HG02642 (cell line): Measurements from ENCODE around the gene SEZ6L2.
"Not testable (repeated sequence)": the region's sequence is repeated elsewhere in the genome, so short reads cannot be mapped to it uniquely, and the experiment has no call there.

Experiments
- ATAC-seq: cut with Tn5 transposase; IDR thresholded peaks from one replicate; pipeline ENCODE4 v1.9.1; 2021; ENCODE audit warnings: mild to moderate bottlenecking; ENCODE audit not compliant: unreplicated experiment, poor library complexity

The SEZ6L2 gene

GRCh38 chr16:29899516-29900101 lies at the start of gene SEZ6L2:
SEZ6L2 (minus strand) TSS chr16:29899550; CDS start chr16:29899019, 531 bp downstream.
- ATAC-seq = no peak

DNA sequence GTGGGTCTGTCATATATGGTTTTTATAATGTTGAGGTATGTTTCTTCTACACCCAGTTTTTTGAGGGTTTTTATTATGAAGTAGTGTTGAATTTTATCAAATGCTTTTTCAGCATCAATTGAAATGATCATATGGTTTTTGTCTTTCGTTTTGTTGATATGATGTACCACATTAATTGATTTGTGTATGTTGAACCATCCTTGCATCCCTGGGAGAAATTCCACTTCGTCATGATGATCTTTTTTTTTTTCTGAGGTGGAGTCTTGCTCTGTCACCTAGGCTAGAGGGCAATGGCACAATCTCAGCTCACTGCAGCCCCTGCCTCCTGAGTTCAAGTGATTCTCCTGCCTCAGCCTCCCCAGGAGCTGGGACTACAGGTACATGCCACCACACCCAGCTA lies 48.5 kb upstream of the SEZ6L2 start:
- ATAC-seq = no peak

DNA sequence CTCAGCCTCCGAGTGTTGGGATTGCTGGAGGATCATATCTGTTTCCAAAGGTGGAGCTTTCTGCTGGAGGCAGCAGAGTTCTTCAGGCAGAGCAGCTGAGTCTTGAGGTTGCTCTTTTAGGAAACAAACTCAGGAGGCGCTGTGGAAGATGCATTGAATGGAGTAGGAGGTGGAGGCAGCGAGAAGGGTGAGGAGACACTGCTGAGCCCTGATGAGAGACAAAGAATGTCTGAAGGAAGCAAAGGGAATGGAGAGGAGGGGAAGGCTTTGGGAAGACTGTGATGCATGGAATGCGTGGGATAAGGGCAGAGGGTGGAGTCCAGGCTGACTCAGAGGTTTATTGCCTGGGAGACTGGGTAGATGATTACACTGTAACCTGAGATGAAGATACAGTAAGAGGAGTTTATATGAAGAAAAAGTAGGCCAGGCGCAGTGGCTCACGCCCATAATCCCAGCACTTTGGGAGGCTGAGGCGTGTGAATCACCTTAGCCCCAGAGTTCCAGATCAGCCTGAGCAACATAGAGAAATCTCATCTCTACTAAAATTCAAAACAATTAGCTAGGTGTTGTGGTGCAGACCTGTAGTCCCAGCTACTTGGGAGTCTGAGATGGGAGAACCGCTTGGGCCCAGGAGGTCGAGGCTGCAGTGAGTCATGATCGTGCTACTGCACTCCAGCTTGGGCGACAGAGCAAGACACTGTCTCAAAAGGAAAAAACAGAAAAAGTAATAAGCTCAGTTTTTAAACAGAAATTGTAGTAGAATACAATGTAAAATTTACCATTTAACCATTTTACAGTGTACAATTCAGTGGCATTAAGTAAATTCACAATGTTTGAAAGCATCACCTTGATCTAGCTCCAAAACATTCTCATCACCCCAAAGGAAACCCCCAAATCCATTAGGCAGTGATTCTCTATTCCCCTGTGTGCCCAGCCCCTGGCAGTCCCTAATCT lies 44.8 kb upstream of the SEZ6L2 start:
- ATAC-seq = no peak

GRCh38 chr16:29940656-29941055 lies 41.3 kb upstream of the SEZ6L2 start:
- ATAC-seq = no peak

DNA sequence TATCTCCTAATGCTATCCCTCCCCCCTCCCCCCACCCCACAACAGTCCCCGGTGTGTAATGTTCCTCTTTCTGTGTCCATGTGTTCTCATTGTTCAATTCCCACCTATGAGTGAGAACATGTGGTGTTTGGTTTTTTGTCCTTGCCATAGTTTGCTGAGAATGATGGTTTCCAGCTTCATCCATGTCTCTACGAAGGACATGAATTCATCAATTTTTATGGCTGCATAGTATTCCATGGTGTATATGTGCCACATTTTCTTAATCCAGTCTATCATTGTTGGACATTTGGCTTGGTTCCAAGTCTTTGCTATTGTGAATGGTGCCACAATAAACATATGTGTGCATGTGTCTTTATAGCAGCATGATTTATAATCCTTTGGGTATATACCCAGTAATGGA lies 32.4 kb upstream of the SEZ6L2 start:
- not testable (repeated sequence) for ATAC-seq

DNA sequence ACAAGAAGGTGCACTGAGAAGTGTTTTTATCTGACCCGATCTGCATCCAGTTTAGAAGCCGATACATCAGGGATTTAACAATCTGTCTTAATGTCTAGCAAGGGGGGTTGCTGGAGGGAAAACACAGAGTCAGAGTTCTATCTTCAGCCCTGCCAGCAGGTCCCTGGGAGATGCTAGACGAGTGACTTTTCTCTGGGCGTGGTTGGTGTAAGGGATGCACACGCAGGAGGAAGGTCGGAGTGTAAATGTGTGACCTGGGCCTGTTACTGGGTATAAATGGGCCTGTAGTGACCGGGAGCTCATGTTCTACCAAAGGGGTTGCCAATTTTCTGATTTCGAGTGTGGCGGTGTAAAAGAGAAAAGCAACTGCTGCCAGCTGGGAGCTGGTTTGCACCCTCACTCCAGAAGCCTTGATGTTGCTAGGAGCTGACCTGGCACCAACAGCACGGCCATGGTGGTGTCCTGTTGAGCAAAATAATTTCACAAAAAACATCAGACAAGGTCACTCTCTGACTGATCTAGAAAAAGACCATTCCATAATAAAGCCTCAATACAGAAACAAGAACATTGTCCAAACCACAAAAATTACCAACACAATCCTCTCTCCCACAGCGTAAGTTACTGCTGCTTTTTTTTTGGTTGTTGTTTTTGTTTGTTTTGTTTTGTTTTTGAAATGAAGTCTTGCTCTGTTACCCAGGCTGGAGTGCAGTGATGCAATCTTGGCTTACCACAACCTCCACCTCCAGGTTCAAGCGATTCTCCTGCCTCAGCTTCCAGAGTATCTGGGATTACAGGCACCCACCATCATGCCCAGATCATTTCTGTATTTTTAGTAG lies 27.9 kb upstream of the SEZ6L2 start:
- no peak for ATAC-seq

DNA sequence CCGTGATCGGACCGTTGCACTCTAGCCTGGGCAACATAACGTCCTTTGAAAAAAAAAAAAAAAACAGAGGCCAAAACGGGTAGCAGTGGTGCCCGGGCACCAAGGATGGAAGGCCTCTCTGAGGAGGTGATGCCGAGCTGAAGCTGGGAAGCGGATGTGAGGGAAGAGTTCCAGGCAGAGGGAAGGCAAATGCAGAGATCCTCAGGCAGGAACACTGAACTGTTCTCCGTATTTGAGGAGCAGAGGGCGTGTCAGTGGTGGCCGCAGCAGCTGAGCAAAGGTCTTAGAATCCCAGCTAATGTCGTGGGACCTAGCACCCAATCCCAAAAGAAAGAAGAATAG lies 27.3 kb upstream of the SEZ6L2 start:
- ATAC-seq = peak; percentile 1

- peak; percentile 85 for ATAC-seq
Observed at GRCh38 chr16:29925781-29926710, 26.7 kb upstream of the SEZ6L2 start, which contains the start of gene KCTD13. KCTD13 (minus strand) TSS chr16:29926226; CDS start chr16:29926033, 193 bp downstream.

- ATAC-seq = no peak
Observed at GRCh38 chr16:29925105-29925756, 25.9 kb upstream of the SEZ6L2 start.

GRCh38 chr16:29922986-29923501 lies 23.7 kb upstream of the SEZ6L2 start:
- ATAC-seq = no peak

DNA sequence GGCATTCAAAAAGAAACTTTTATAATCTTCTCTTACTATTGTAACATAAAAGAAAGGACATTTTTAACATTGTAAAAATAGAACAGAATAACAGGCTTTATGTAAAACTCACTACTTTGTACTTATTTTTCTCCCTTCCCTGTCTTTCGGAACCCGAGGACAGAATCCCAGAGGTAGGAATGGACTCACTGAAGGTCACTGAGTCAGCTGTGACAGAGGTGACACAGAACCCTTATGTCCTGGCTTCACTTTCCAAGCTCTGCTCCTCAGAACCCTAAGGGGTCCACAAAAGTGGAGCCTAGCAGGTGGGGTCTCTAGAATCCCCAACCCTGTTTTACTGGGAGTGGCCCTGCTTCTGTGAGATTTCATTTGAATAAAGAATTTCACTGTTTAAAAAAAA lies 23.0 kb upstream of the SEZ6L2 start:
- no peak for ATAC-seq

- no peak for ATAC-seq
Observed at GRCh38 chr16:29921034-29921385, 21.7 kb upstream of the SEZ6L2 start.

GRCh38 chr16:29920288-29921033 lies 21.1 kb upstream of the SEZ6L2 start:
- ATAC-seq = no peak

DNA sequence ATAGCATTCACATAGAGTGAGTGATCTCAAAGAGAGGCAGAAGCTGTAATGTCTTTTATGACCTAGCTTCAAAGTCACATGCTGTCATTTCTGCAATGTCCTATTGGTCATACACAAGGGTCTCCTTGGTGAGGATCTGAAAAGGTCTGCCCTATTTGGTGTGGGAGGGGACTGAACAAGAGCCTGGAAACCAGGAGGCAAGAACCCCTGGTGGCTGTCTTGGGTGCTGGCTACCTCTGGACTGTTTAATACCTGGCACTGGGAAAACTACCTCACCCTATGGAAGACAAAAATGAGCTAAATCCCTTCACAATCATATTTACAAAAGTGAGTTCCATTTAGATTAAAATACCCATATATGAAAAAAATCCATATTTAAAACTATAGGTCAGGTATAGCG lies 17.6 kb upstream of the SEZ6L2 start:
- no peak for ATAC-seq

DNA sequence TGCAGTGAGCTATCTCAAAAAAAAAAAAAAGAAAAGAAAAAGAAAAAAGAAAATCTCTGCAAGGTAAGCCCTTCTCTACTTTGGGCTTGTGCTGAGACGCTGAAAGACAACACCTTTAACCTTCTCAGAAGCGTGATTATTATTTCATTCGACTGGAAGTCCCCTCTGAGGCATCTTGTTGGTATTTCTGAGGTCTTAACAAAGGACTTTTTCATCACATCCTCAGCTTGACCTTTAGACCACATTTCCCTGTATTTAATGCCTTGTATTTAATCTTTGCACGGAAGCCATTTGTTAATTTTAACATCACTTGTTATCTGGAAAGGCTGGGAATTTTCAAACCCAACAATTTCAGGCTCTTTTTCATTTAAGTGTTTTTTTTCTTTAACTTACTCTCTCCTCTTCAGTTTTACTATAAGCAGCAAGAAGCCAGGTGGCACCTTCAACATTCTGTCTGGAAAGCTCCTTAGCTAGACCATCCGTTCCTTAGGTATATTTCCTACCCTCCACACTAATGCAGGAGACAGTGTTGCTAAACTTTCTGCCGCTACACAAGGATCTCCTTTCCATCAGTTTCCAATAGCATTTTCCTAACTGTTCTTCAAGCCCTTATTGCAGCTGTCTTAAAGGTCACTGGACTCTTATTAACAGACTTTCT lies 16.4 kb upstream of the SEZ6L2 start:
- no peak for ATAC-seq

DNA sequence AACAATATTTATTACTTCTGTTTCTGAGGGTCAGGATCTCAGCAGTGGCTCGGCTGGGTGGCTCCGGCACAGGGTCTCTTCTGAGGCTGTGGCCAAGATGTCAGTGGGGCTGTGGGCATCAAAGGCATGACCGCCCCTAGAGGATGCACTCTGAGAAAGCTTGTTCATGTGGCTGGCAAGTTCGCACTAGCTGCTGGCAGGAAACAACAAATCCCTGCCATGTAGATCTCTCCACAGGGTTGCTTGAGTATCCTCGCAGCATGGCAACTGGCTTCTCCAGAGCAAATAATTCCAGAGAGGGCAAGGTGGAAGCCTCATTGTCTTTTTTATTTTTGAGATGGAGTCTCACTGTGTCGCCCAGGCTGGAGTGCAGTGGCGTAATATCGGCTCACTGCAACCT lies 14.2 kb upstream of the SEZ6L2 start:
- no peak for ATAC-seq

- ATAC-seq = no peak
Observed at GRCh38 chr16:29912087-29912486, 12.7 kb upstream of the SEZ6L2 start.

DNA sequence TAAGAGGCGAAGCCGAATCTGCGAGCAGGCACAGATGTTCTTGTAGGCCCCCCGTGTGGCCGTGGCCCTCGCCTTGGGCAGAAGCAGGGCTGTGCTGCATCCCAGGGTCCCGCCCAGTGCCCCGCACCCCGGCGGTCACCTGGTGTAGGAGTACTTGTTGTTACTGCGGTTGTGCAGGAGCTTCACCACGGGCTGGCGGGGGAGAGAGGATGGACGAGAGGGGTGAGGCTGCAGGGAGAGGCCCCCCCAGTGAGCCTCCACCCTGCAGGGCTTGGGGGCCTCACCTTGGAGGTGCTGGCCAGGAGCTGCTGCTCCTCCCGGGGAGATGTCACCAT lies 12.3 kb upstream of the SEZ6L2 start:
- ATAC-seq = no peak
